Ascending aorta (tissue), 2 donors: ENCODE data around the gene EHD4. TPM values are rescaled to one million over a fixed set of nuclear protein-coding genes. Genes with fewer than 3 reads are reported as not detected.

ENCODE experiments used
- DNase-seq, 2 donors: peaks; one replicate each; pipeline ENCODE4 v3.0.0-alpha.2; 2019; ENCODE audit warnings: low spot score in 2 of 2
- H3K27ac ChIP-seq, 2 donors: fragments of 200-600 bp; sonication (generic); one replicate each; pipeline ENCODE4 v1.5.1; 2016 to 2017; ENCODE audit warnings: mild to moderate bottlenecking in 1 of 2
- H3K27me3 ChIP-seq: fragments of 200-600 bp; sonication (generic); one replicate; pipeline ENCODE4 v1.5.1; 2017
- H3K36me3 ChIP-seq, 2 donors: fragments of 200-600 bp; sonication (generic); one replicate each; pipeline ENCODE4 v1.5.1; 2016
- H3K4me1 ChIP-seq, 2 donors: fragments of 200-600 bp; sonication (generic); one replicate each; pipeline ENCODE4 v1.5.1; 2016 to 2017; ENCODE audit warnings: mild to moderate bottlenecking in 1 of 2
- H3K4me3 ChIP-seq, 2 donors: fragments of 200-600 bp; sonication (generic); one replicate each; pipeline ENCODE4 v1.5.1; 2016 to 2017; ENCODE audit warnings: mild to moderate bottlenecking in 1 of 2
- H3K9me3 ChIP-seq, 2 donors: fragments of 200-600 bp; sonication (generic); one replicate each; pipeline ENCODE4 v1.5.1; 2016
- intact Hi-C: fragments of 100-400 bp; cut with DNase I; formaldehyde crosslinking; loops from one replicate; pipeline ENCODE4 v1.15.1; 2023
- total RNA-seq: library from RNA; depleted of rRNA; stranded (reverse); fragments of >200 nt; gene quantifications from one replicate; pipeline ENCODE4 v1.1.0, GENCODE V29; 2016
- TF ChIP-seq, protein P1 (sequence below), 3 experiments: fragments of 200-600 bp in 2 of 3; fragments of 450-650 bp in 1 of 3; sonication (generic) in 2 of 3; IDR thresholded peaks; one replicate each; pipeline ENCODE4 v1.5.1; 2016 to 2019; ENCODE audit warnings: antibody characterized with exemption in 3 of 3, mild to moderate bottlenecking in 1 of 3, moderate library complexity in 1 of 3

EHD4 gene
- total RNA-seq, 1 donor from 2014 or later: 70.4 TPM

DNA sequence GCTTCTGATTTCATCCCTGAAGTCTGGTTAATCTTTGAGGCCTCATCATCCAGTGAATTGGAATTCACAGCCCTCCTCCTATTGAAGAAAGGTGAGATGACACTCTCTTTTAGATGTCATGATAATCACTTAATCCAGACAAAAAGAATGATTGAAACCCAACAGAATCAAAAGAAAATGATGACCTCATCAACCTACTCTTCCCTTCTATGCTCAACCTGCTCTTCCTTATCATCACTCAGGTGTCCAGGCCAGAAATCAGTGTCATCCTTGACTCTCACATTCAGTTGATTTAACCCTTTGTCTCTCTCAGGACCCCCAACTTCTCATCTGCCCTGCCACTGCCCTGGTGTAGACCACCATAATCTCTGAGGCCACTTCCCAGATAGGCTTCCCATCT is 36.7 kb upstream of the EHD4 start:
- H3K9me3 ChIP-seq: no peaks in the 10 kb centered on the region
- H3K36me3 ChIP-seq: no peaks in the 10 kb centered on the region
- no peaks in the 10 kb centered on the region for H3K4me1 ChIP-seq
- TF ChIP-seq, protein P1, sequence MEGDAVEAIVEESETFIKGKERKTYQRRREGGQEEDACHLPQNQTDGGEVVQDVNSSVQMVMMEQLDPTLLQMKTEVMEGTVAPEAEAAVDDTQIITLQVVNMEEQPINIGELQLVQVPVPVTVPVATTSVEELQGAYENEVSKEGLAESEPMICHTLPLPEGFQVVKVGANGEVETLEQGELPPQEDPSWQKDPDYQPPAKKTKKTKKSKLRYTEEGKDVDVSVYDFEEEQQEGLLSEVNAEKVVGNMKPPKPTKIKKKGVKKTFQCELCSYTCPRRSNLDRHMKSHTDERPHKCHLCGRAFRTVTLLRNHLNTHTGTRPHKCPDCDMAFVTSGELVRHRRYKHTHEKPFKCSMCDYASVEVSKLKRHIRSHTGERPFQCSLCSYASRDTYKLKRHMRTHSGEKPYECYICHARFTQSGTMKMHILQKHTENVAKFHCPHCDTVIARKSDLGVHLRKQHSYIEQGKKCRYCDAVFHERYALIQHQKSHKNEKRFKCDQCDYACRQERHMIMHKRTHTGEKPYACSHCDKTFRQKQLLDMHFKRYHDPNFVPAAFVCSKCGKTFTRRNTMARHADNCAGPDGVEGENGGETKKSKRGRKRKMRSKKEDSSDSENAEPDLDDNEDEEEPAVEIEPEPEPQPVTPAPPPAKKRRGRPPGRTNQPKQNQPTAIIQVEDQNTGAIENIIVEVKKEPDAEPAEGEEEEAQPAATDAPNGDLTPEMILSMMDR (IDR thresholded peaks at IDR 0.05): no peak
- no peak for DNase-seq
- H3K27ac ChIP-seq: no peak overlapping the region
- intact Hi-C loops: no loop called here
- no peak overlapping the region for H3K4me3 ChIP-seq
- H3K27me3 ChIP-seq: no peaks in the 10 kb centered on the region

DNA sequence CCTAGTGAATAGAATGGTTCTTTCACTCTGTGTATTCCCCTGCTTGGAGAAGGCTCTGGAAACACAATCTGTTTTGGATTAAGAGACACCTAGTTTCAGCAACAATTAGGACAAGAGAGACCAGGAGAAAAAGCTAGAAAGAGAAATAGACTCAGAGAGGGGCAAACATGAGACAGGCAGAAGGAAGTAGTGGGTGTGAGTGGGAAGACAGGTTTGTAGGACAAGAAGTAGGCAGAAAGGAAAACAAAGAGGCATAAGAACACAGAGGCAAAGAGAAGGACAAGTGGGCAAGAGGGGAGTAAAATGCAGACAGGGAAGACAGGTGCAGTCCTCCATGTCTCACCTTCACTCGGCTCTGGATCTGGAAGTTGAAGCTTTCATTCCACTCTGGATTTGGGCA is 35.0 kb upstream of the EHD4 start:
- intact Hi-C loops: no loop called here
- TF ChIP-seq, protein P1 (IDR thresholded peaks at IDR 0.05): no peak
- H3K27me3 ChIP-seq: no peaks in the 10 kb centered on the region
- H3K36me3 ChIP-seq: no peaks in the 10 kb centered on the region
- no peaks in the 10 kb centered on the region for H3K4me1 ChIP-seq
- DNase-seq: no peak
- H3K9me3 ChIP-seq: no peaks in the 10 kb centered on the region
- H3K4me3 ChIP-seq: no peak overlapping the region
- no peak overlapping the region for H3K27ac ChIP-seq

DNA sequence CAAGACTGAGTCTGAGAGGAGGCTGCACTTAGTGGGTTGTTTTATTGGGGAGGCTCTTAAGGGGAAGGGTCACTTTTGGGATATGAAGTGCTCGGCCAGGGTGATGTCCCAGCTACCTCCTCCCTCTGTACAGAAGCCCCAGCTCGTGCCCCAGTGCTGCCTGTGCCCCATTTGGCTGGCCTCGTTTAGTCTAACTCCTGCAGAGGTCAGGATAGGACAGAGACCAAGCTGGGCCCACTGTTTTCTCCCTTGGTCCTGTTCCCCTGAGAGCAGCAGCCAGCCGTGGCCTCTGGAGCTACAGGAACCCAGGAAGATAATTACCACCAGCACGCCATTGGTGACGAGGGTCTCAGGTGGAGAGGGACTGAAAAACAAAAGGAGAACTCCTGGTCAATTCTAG is 30.0 kb upstream of the EHD4 start:
- no peak overlapping the region for H3K4me3 ChIP-seq
- H3K4me1 ChIP-seq: no peaks in the 10 kb centered on the region
- no peak overlapping the region for H3K27ac ChIP-seq
- intact Hi-C loops: no loop called here
- TF ChIP-seq, protein P1 (IDR thresholded peaks at IDR 0.05): no peak
- H3K36me3 ChIP-seq: no peaks in the 10 kb centered on the region
- H3K9me3 ChIP-seq: no peaks in the 10 kb centered on the region
- DNase-seq: no peak
- H3K27me3 ChIP-seq: no peaks in the 10 kb centered on the region

DNA sequence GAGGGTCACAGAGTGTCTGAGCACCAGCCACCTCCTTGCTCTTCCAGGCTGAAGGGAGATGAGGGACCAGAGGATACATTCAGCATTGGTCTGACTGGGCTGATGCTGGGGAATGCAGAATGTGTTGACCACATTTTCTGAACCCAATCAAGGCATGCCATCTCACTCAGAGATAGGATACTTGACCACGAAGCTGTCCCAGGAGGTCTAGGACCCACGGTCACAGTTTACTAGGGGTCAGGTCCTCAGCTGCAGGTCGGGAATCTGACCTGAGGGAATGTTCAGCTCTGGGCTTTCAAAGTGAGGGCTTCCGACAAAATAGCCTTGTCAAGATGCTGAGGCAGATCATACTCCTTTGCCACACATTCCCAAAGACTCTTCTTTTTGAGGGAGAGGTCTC is 28.9 kb upstream of the EHD4 start:
- Histone ChIP-seq H3K4me1 (no peaks in the 10 kb centered on the region), H3K4me3 (no peak overlapping the region), H3K9me3 (no peaks in the 10 kb centered on the region), H3K36me3 (no peaks in the 10 kb centered on the region), H3K27ac (no peak overlapping the region), H3K27me3 (no peaks in the 10 kb centered on the region)
- no peak for DNase-seq
- intact Hi-C loops: no loop called here
- TF ChIP-seq, protein P1 (IDR thresholded peaks at IDR 0.05): no peak

DNA sequence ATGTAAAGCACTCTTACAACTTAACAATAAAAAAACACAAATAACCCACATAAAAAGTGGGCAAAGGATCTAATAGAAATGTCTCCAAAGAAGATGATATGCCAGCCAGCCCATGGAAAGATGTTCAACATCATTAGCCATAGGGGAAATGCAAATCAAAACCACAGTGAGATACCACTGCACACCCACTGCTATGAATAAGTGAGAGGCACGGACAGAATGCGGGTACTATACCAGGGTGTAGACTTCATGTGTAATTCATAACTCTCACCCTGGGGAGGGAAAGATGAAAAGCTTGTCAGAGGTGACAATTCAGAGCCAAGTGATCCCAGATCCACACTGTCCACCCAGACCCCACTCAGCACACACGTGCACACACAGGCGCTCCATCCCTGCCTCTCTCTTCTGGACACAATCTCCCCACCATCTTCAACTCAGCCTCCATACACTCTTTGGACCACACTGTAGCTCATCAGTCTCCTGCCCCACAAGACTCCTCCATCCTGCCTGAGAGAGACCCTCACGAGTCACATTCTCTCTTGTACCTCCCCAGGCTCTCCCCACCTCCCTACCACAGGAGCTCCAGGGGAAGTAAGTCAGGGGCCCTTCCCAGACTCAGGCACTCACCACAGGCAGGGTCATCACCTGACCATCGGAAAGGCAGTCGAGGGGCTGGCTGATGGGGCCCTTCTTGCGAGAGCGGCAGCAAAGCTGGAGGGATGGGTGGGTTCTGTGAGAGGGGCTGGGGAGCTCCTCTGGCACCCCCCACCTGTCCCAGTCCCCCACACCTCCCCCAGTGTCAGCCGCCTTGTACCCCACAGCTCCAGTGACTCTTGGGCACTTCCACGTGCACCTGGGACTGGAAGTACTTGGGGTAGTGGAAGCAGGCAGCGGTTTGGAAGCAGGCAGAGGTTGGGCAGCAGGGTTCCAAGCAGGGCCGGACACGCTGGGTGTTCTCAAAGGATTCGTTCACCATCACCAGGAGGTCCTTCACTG is 27.2 kb upstream of the EHD4 start:
- intact Hi-C loops: no loop called here
- TF ChIP-seq, protein P1 (IDR thresholded peaks at IDR 0.05): no peak

More for the DNA sequence above, 27.2 kb upstream of the EHD4 start:
- no peaks in the 10 kb centered on the region for H3K27me3 ChIP-seq
- H3K4me1 ChIP-seq: no peaks in the 10 kb centered on the region
- no peak overlapping the region for H3K4me3 ChIP-seq
- no peaks in the 10 kb centered on the region for H3K9me3 ChIP-seq
- H3K27ac ChIP-seq: no peak overlapping the region
- H3K36me3 ChIP-seq: no peaks in the 10 kb centered on the region
- DNase-seq: no peak
